ENCODE data around the gene SLC2A11. TPM values are rescaled to one million over a fixed set of nuclear protein-coding genes. Genes with fewer than 3 reads are reported as not detected.

SLC2A11 gene
- total and polyA plus RNA-seq, 4 donors = 3.4 to 9.0 (median 4.3) TPM

GRCh38 chr22:23908587-23909205 lies 51.0 kb downstream of the SLC2A11 start:
- H3K27ac ChIP-seq (ENCODE audit: low read depth in 1 of 2, low read length in 2 of 2) = no peak overlapping the region

GRCh38 chr22:23909296-23909898 lies 51.7 kb downstream of the SLC2A11 start:
- TF ChIP-seq HNF4G (IDR thresholded peaks at IDR 0.05) = no peak
- peak; percentile 55 for TF ChIP-seq YY1 (IDR thresholded peaks at IDR 0.05)
- no peak for DNase-seq (ENCODE audit: low spot score)
- Histone ChIP-seq H3K4me3 (ENCODE audit: low read depth in 1 of 3, low read length in 3 of 3) (no peak overlapping the region), H3K27ac (ENCODE audit: low read depth in 1 of 2, low read length in 2 of 2) (no peak overlapping the region), H3K9me3 (ENCODE audit: control insufficient read depth in 4 of 4, low read length in 3 of 4) (no peaks in the 10 kb centered on the region), H3K27me3 (ENCODE audit: control insufficient read depth in 4 of 4, insufficient read depth in 4 of 4, low read length in 3 of 4) (no peaks in the 10 kb centered on the region), H3K9ac (ENCODE audit: low read depth in 1 of 2, low read length in 2 of 2) (no peak overlapping the region), H3K36me3 (ENCODE audit: control insufficient read depth in 4 of 4, insufficient read depth in 3 of 4, low read depth in 1 of 4, low read length in 3 of 4) (no peaks in the 10 kb centered on the region), H3K4me1 (ENCODE audit: control insufficient read depth in 4 of 4, insufficient read depth in 4 of 4, low read length in 3 of 4) (peaks cover 0 to 23% (median 6%) of the 10 kb centered on the region in 4 donors)
- WGBS = 40% methylated on average over 6 of the region's 6 CpGs

More at GRCh38 chr22:23908587-23909205, 51.0 kb downstream of the SLC2A11 start:
- Histone ChIP-seq H3K36me3 (ENCODE audit: control insufficient read depth in 4 of 4, insufficient read depth in 3 of 4, low read depth in 1 of 4, low read length in 3 of 4) (no peaks in the 10 kb centered on the region), H3K9ac (ENCODE audit: low read depth in 1 of 2, low read length in 2 of 2) (no peak overlapping the region), H3K4me1 (ENCODE audit: control insufficient read depth in 4 of 4, insufficient read depth in 4 of 4, low read length in 3 of 4) (peaks cover 0 to 22% (median 6%) of the 10 kb centered on the region in 4 donors), H3K9me3 (ENCODE audit: control insufficient read depth in 4 of 4, low read length in 3 of 4) (no peaks in the 10 kb centered on the region), H3K27me3 (ENCODE audit: control insufficient read depth in 4 of 4, insufficient read depth in 4 of 4, low read length in 3 of 4) (no peaks in the 10 kb centered on the region), H3K4me3 (ENCODE audit: low read depth in 1 of 3, low read length in 3 of 3) (no peak overlapping the region)
- DNase-seq (ENCODE audit: low spot score) = no peak
- 68% methylated on average over 11 of the region's 11 CpGs for WGBS
- no peak for TF ChIP-seq JUND (IDR thresholded peaks at IDR 0.05)
- no peak for TF ChIP-seq YY1 (IDR thresholded peaks at IDR 0.05)
- TF ChIP-seq MAX (IDR thresholded peaks at IDR 0.05) = no peak
- peak; percentile 23 to 47 for TF ChIP-seq HNF4A (conservative IDR thresholded peaks at IDR 0.05)

GRCh38 chr22:23910496-23911190 lies 53.0 kb downstream of the SLC2A11 start:
- peaks cover 0 to 23% (median 6%) of the 10 kb centered on the region in 4 donors for H3K4me1 ChIP-seq (ENCODE audit: control insufficient read depth in 4 of 4, insufficient read depth in 4 of 4, low read length in 3 of 4)
- no peak overlapping the region for H3K27ac ChIP-seq (ENCODE audit: low read depth in 1 of 2, low read length in 2 of 2)
- no peaks in the 10 kb centered on the region for H3K36me3 ChIP-seq (ENCODE audit: control insufficient read depth in 4 of 4, insufficient read depth in 3 of 4, low read depth in 1 of 4, low read length in 3 of 4)
- no peaks in the 10 kb centered on the region for H3K9me3 ChIP-seq (ENCODE audit: control insufficient read depth in 4 of 4, low read length in 3 of 4)
- no peak overlapping the region for H3K4me3 ChIP-seq (ENCODE audit: low read depth in 1 of 3, low read length in 3 of 3)
- no peak for TF ChIP-seq HNF4G (IDR thresholded peaks at IDR 0.05)
- TF ChIP-seq GABPA (IDR thresholded peaks at IDR 0.05 in 1 of 2, conservative IDR thresholded peaks at IDR 0.05 in 1 of 2) = no peak
- no peak for TF ChIP-seq SP1 (IDR thresholded peaks at IDR 0.05)
- TF ChIP-seq MAX (IDR thresholded peaks at IDR 0.05) = no peak
- no peak for TF ChIP-seq FOXA1 (IDR thresholded peaks at IDR 0.05)
- no peak for TF ChIP-seq EGR1 (IDR thresholded peaks at IDR 0.05; ENCODE audit: low read depth in 2 of 2)
- no peak for TF ChIP-seq FOXA2 (IDR thresholded peaks at IDR 0.05)
- no peak for TF ChIP-seq ZBTB33 (IDR thresholded peaks at IDR 0.05)
- no peak for TF ChIP-seq RXRA (IDR thresholded peaks at IDR 0.05)
- TF ChIP-seq NR2F2 (IDR thresholded peaks at IDR 0.05) = no peak
- TF ChIP-seq ATF3 (IDR thresholded peaks at IDR 0.05) = no peak
- WGBS = 69% methylated on average over 3 of the region's 3 CpGs
- no peak for DNase-seq (ENCODE audit: low spot score)
- H3K27me3 ChIP-seq (ENCODE audit: control insufficient read depth in 4 of 4, insufficient read depth in 4 of 4, low read length in 3 of 4) = no peaks in the 10 kb centered on the region
- no peak overlapping the region for H3K9ac ChIP-seq (ENCODE audit: low read depth in 1 of 2, low read length in 2 of 2)

Data from liver (tissue), 9 donors.